GM12801 (cell line): ENCODE data around the gene ZFHX3.

ENCODE experiments used
- CTCF ChIP-seq: IDR thresholded peaks from one replicate; pipeline ENCODE4 v1.5.1; 2011; ENCODE audit warnings: control low read depth; ENCODE audit not compliant: insufficient read length; ENCODE audit errors: extremely low read depth

The ZFHX3 gene

GRCh38 chr16:72983241-72983640, 64.7 kb downstream of the ZFHX3 start:
- TF ChIP-seq CTCF: no peak

- no peak for TF ChIP-seq CTCF
Measured at GRCh38 chr16:72979974-72980373, 68.0 kb downstream of the ZFHX3 start.

- TF ChIP-seq CTCF: no peak
Measured at GRCh38 chr16:72978212-72978611, 69.7 kb downstream of the ZFHX3 start.

GRCh38 chr16:72977127-72977526, 70.8 kb downstream of the ZFHX3 start:
- no peak for TF ChIP-seq CTCF

GRCh38 chr16:72976438-72977064, 71.4 kb downstream of the ZFHX3 start:
- TF ChIP-seq CTCF: no peak

- no peak for TF ChIP-seq CTCF
Measured at GRCh38 chr16:72975809-72976437, 72.0 kb downstream of the ZFHX3 start.

GRCh38 chr16:72974142-72974769, 73.7 kb downstream of the ZFHX3 start:
- no peak for TF ChIP-seq CTCF
